ENCODE data around the gene PHLPP1. TPM values are rescaled to one million over a fixed set of nuclear protein-coding genes. Genes with fewer than 3 reads are reported as not detected.
"Not testable (repeated sequence)": the region's sequence is repeated elsewhere in the genome, so short reads cannot be mapped to it uniquely, and the experiment has no call there.

Gene PHLPP1
- 4.6 and 7.1 TPM in 2 replicates for total RNA-seq

- DNase-seq (ENCODE audit: low read depth, low spot score) = no peak
Measured at GRCh38 chr18:62715436-62715758, at the start of gene PHLPP1. Gene PHLPP1 (plus strand): TSS chr18:62715541. CDS start chr18:62715684, 143 bp downstream.

GRCh38 chr18:62669225-62669624, 46.1 kb upstream of the PHLPP1 start:
- DNase-seq (ENCODE audit: low read depth, low spot score) = no peak

- DNase-seq (ENCODE audit: low read depth, low spot score) = no peak
Measured at GRCh38 chr18:62670573-62670972, 44.8 kb upstream of the PHLPP1 start.

- no peak for DNase-seq (ENCODE audit: low read depth, low spot score)
Measured at GRCh38 chr18:62672600-62672999, 42.7 kb upstream of the PHLPP1 start.

GRCh38 chr18:62678847-62679485, 36.4 kb upstream of the PHLPP1 start:
- no peak for DNase-seq (ENCODE audit: low read depth, low spot score)

GRCh38 chr18:62682371-62682770, 33.0 kb upstream of the PHLPP1 start:
- no peak for DNase-seq (ENCODE audit: low read depth, low spot score)

GRCh38 chr18:62683935-62684334, 31.4 kb upstream of the PHLPP1 start:
- DNase-seq (ENCODE audit: low read depth, low spot score) = no peak

- DNase-seq (ENCODE audit: low read depth, low spot score) = no peak
Measured at GRCh38 chr18:62688743-62689317, 26.5 kb upstream of the PHLPP1 start.

GRCh38 chr18:62690236-62690815, 25.0 kb upstream of the PHLPP1 start:
- no peak for DNase-seq (ENCODE audit: low read depth, low spot score)

- DNase-seq (ENCODE audit: low read depth, low spot score) = no peak
Measured at GRCh38 chr18:62693659-62694058, 21.7 kb upstream of the PHLPP1 start.

- no peak for DNase-seq (ENCODE audit: low read depth, low spot score)
Measured at GRCh38 chr18:62697636-62698035, 17.7 kb upstream of the PHLPP1 start.

- no peak for DNase-seq (ENCODE audit: low read depth, low spot score)
Measured at GRCh38 chr18:62702259-62702658, 13.1 kb upstream of the PHLPP1 start.

- DNase-seq (ENCODE audit: low read depth, low spot score) = not testable (repeated sequence)
Measured at GRCh38 chr18:62706879-62707278, 8.5 kb upstream of the PHLPP1 start.

GRCh38 chr18:62709908-62710307, 5.4 kb upstream of the PHLPP1 start:
- DNase-seq (ENCODE audit: low read depth, low spot score) = not testable (repeated sequence)

- no peak for DNase-seq (ENCODE audit: low read depth, low spot score)
Measured at GRCh38 chr18:62710417-62710816, 4.9 kb upstream of the PHLPP1 start.

- no peak for DNase-seq (ENCODE audit: low read depth, low spot score)
Measured at GRCh38 chr18:62711781-62712180, 3.6 kb upstream of the PHLPP1 start.

GRCh38 chr18:62713651-62714247, 1.6 kb upstream of the PHLPP1 start:
- no peak for DNase-seq (ENCODE audit: low read depth, low spot score)

- peak; percentile 100 for DNase-seq (ENCODE audit: low read depth, low spot score)
Measured at GRCh38 chr18:62714671-62715435, 488 bp upstream of the PHLPP1 start.

- peak; percentile 22 for DNase-seq (ENCODE audit: low read depth, low spot score)
Measured at GRCh38 chr18:62715759-62716615, 646 bp downstream of the PHLPP1 start.

GRCh38 chr18:62716619-62717168, 1.4 kb downstream of the PHLPP1 start:
- no peak for DNase-seq (ENCODE audit: low read depth, low spot score)
